MCF 10A (cell line): ENCODE data around the gene RTN4RL1. TPM values are rescaled to one million over a fixed set of nuclear protein-coding genes. Genes with fewer than 3 reads are reported as not detected.

ENCODE experiments used
- BruUV-seq: library from RNA; stranded (reverse); fragments of 400-500 nt; replicated peaks from 2 replicates; lab custom pipeline; 2021; lab: Mats Ljungman, UMichigan
- CTCF ChIA-PET: fragments of 300-600 bp; sonication (Branson Sonifier 250); formaldehyde crosslinking; extraction: SDS; loops from one replicate; lab custom pipeline; 2021; ENCODE audit warnings: antibody characterized with exemption, inconsistent platforms; lab: Yijun Ruan, JAX
- POLR2A ChIA-PET: fragments of 300-600, 350-650 bp; sonication (Branson Sonifier 250); formaldehyde crosslinking; extraction: SDS; loops from one replicate; lab custom pipeline; 2020; ENCODE audit warnings: antibody characterized with exemption, inconsistent platforms; lab: Yijun Ruan, JAX
- DNase-seq: peaks from one replicate; pipeline ENCODE4 v3.0.0-alpha.2; 2018; ENCODE audit not compliant: unreplicated experiment
- H3K27ac Mint-ChIP-seq: one replicate; pipeline ENCODE4 v1.8.0; 2022; ENCODE audit warnings: mild to moderate bottlenecking, low read depth, mixed read lengths; ENCODE audit not compliant: unreplicated experiment
- H3K27me3 Mint-ChIP-seq: one replicate; pipeline ENCODE4 v1.8.0; 2022; ENCODE audit warnings: mixed read lengths; ENCODE audit not compliant: insufficient read depth, unreplicated experiment
- H3K36me3 Mint-ChIP-seq: one replicate; pipeline ENCODE4 v1.8.0; 2022; ENCODE audit warnings: mild to moderate bottlenecking, moderate library complexity, mixed read lengths; ENCODE audit not compliant: insufficient read depth, unreplicated experiment
- H3K4me1 Mint-ChIP-seq: one replicate; pipeline ENCODE4 v1.8.0; 2022; ENCODE audit warnings: mixed read lengths; ENCODE audit not compliant: insufficient read depth, unreplicated experiment
- H3K4me3 Mint-ChIP-seq: one replicate; pipeline ENCODE4 v1.8.0; 2022; ENCODE audit warnings: mild to moderate bottlenecking, moderate library complexity, mixed read lengths; ENCODE audit not compliant: unreplicated experiment
- H3K9me3 Mint-ChIP-seq: one replicate; pipeline ENCODE4 v1.8.0; 2022; ENCODE audit warnings: mixed read lengths; ENCODE audit not compliant: unreplicated experiment
- intact Hi-C: fragments of 100-400 bp; cut with micrococcal nuclease; formaldehyde crosslinking; loops from 2 replicates; pipeline ENCODE4 v1.14.1; 2022
- total RNA-seq: library from RNA; stranded (reverse); gene quantifications from 2 replicates; pipeline ENCODE4 v1.2.3, GENCODE V29; 2022
- TF ChIP-seq, protein P1 (sequence below): fragments of 200-600 bp; IDR thresholded peaks from one replicate; pipeline ENCODE4 v1.8.0; 2022; ENCODE audit warnings: antibody characterized with exemption, mild to moderate bottlenecking; ENCODE audit not compliant: unreplicated experiment

Gene RTN4RL1
- total RNA-seq, 1 experiment from 2014 or later, result 2.9 TPM

DNA sequence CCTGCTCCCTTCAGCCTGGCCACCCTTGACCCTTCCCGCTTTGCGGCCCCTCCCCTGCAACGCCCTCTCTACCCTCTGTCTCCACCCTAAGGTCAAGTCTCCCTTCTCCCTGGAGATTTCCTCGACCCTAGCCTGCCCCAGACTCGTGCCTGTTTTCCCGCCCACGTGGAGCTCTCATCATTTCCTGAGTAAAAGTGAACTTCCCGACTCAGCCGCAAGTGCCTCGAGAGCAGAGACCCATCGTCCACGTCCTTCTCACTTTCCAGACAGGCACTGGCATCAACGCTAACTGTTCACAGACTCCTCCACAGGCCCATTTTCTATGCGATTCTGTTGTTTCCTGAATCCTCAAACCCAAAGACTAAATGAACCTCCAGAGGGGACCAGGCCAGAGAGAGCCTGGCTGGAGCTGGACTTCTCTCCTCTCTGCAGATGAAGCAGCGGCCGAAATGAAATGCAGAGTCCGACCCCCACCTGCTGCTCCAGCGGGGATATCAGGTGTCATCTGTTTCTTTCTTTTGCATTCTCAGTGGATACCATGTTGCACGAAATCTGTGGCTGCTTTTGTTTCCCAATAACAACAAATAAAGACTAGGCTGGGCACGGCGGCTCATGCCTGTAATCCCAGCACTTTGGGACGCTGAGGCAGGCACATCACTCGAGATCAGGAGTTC lies 52.5 kb downstream of the RTN4RL1 start:
- Mint-ChIP-seq H3K36me3 (no peaks in the 10 kb centered on the region), H3K9me3 (no peaks in the 10 kb centered on the region), H3K27ac (no peak overlapping the region), H3K4me1 (peaks cover 8% of the 10 kb centered on the region), H3K4me3 (no peak overlapping the region), H3K27me3 (no peaks in the 10 kb centered on the region)
- no TSS peak for BruUV-seq
- CTCF ChIA-PET, result interaction anchor here (0.7 to 0.8 kb wide), 2 partner anchors 10 to 15 kb away, joined by 3 to 4 read pairs; no protein-coding TSS in a partner anchor
- intact Hi-C loops, result no loop called here
- POLR2A ChIA-PET, result interaction anchor here (0.5 kb wide), 1 partner anchor 444 kb away, joined by 3 read pairs; no protein-coding TSS in a partner anchor
- no peak for DNase-seq
- TF ChIP-seq, protein P1, sequence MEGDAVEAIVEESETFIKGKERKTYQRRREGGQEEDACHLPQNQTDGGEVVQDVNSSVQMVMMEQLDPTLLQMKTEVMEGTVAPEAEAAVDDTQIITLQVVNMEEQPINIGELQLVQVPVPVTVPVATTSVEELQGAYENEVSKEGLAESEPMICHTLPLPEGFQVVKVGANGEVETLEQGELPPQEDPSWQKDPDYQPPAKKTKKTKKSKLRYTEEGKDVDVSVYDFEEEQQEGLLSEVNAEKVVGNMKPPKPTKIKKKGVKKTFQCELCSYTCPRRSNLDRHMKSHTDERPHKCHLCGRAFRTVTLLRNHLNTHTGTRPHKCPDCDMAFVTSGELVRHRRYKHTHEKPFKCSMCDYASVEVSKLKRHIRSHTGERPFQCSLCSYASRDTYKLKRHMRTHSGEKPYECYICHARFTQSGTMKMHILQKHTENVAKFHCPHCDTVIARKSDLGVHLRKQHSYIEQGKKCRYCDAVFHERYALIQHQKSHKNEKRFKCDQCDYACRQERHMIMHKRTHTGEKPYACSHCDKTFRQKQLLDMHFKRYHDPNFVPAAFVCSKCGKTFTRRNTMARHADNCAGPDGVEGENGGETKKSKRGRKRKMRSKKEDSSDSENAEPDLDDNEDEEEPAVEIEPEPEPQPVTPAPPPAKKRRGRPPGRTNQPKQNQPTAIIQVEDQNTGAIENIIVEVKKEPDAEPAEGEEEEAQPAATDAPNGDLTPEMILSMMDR, result no peak

- Mint-ChIP-seq H3K4me1 (peaks cover 18% of the 10 kb centered on the region), H3K27ac (no peak overlapping the region), H3K36me3 (no peaks in the 10 kb centered on the region), H3K9me3 (no peaks in the 10 kb centered on the region), H3K4me3 (no peak overlapping the region), H3K27me3 (no peaks in the 10 kb centered on the region)
- CTCF ChIA-PET, result interaction anchor here (0.8 kb wide), 1 partner anchor 55 kb away, joined by 3 read pairs; no protein-coding TSS in a partner anchor
- POLR2A ChIA-PET, result no interaction called here
- intact Hi-C loops, result no loop called here
- TF ChIP-seq, protein P1, result no peak
- no peak for DNase-seq
- no TSS peak for BruUV-seq
Observed at GRCh38 chr17:1970843-1971384, 54.2 kb downstream of the RTN4RL1 start.

DNA sequence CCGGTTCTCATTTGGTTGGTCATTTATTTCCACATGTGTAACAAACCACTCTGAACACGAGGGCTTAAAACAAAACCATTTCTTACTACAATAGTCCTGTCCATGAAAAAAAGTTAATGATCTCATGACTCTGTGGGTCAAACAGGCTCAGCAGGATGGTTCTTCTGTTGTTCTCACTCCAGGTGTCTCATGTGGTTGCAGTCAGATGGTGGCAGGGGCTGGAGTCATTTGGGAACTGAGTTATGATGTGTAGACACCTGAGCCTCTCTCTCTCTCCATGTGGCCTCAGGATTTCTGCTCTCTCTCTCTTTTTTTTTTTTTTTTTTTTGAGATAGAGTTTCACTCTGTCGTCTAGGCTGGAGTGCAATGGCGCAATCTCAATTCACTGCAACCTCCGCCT lies 55.4 kb downstream of the RTN4RL1 start:
- H3K9me3 Mint-ChIP-seq, result no peaks in the 10 kb centered on the region
- no TSS peak for BruUV-seq
- TF ChIP-seq, protein P1, result no peak
- intact Hi-C loops, result no loop called here
- ChIA-PET CTCF (no interaction called here), POLR2A (interaction anchor here (0.6 to 1.0 kb wide), 2 partner anchors 11 to 37 kb away, joined by 3 to 4 read pairs; no protein-coding TSS in a partner anchor)
- H3K4me1 Mint-ChIP-seq, result peaks cover 18% of the 10 kb centered on the region
- no peaks in the 10 kb centered on the region for H3K27me3 Mint-ChIP-seq
- no peak overlapping the region for H3K27ac Mint-ChIP-seq
- no peak for DNase-seq
- no peaks in the 10 kb centered on the region for H3K36me3 Mint-ChIP-seq
- H3K4me3 Mint-ChIP-seq, result no peak overlapping the region

DNA sequence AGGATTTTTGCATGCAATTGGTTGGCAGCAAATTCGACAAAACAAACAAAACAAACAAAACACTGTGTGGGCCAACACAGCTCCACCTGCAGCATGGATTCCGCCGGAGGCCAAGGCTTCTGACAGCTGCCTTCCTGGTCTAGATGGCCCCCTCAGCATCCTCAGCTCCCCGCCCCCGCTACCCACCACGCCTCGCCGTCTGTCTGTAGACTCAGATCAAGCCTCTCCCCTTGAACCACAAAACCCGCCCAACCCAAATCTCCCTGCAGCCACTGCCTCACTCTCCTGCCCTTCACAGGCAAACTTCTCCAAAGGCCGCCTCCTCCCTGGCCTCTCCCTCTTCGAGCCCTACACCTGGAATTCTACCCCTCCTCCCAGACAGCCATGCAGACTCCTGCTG lies 57.9 kb downstream of the RTN4RL1 start:
- POLR2A ChIA-PET, result interaction anchor here (0.6 kb wide), 1 partner anchor 66 kb away, joined by 3 read pairs; no protein-coding TSS in a partner anchor
- H3K4me3 Mint-ChIP-seq, result no peak overlapping the region
- H3K27me3 Mint-ChIP-seq, result no peaks in the 10 kb centered on the region
- H3K4me1 Mint-ChIP-seq, result peaks cover 18% of the 10 kb centered on the region
- TF ChIP-seq, protein P1, result no peak
- BruUV-seq, result no TSS peak
- CTCF ChIA-PET, result no interaction called here
- no peaks in the 10 kb centered on the region for H3K9me3 Mint-ChIP-seq
- no peak for DNase-seq
- no peak overlapping the region for H3K27ac Mint-ChIP-seq
- intact Hi-C loops, result no loop called here
- no peaks in the 10 kb centered on the region for H3K36me3 Mint-ChIP-seq
